IMR-90 (cell line): ENCODE measurements around the gene RSU1. TPM values are rescaled to one million over a fixed set of nuclear protein-coding genes. Genes with fewer than 3 reads are reported as not detected.

ENCODE experiments used
- ATAC-seq: fragments of 200-7000 bp; cut with Tn5 transposase; 2 replicates; pipeline ENCODE4 v1.9.1; 2020; ENCODE audit warnings: low read depth, mild to moderate bottlenecking, moderate library complexity
- BruUV-seq: library from RNA; stranded (reverse); fragments of 400-500 nt; replicated peaks from 2 replicates; lab custom pipeline; 2021; lab: Mats Ljungman, UMichigan
- CTCF ChIA-PET: fragments of 300-600 bp; formaldehyde crosslinking; extraction: SDS; loops from one replicate; lab custom pipeline; 2021; ENCODE audit warnings: antibody characterized with exemption; lab: Yijun Ruan, JAX
- POLR2A ChIA-PET: fragments of 300-600 bp; sonication (Branson Sonifier 250); formaldehyde crosslinking; loops from one replicate; lab custom pipeline; 2022; ENCODE audit warnings: antibody characterized with exemption; ENCODE audit not compliant: unreplicated experiment; lab: Charles Lee
- DNase-seq: peaks from one replicate; pipeline ENCODE4 v3.0.0; 2013
- H2AFZ ChIP-seq: replicated peaks from 2 replicates; pipeline ENCODE3; 2013; ENCODE audit warnings: low read length, mild to moderate bottlenecking; ENCODE audit not compliant: poor library complexity
- H2AK5ac ChIP-seq: 2 replicates; pipeline ENCODE4 v1.6.1; 2013; ENCODE audit warnings: low read depth, low read length, inconsistent platforms
- H2AK9ac ChIP-seq: replicated peaks from 2 replicates; pipeline ENCODE3; 2013; ENCODE audit warnings: mild to moderate bottlenecking, low read depth, low read length, moderate library complexity; ENCODE audit not compliant: poor library complexity
- H2BK120ac ChIP-seq: 2 replicates; pipeline ENCODE4 v1.6.1; 2013; ENCODE audit warnings: low read depth, low read length, inconsistent platforms
- H2BK15ac ChIP-seq: 3 replicates; pipeline ENCODE4 v1.6.1; 2013; ENCODE audit warnings: low read depth, low read length, inconsistent platforms
- H2BK20ac ChIP-seq: 2 replicates; pipeline ENCODE4 v1.6.1; 2013; ENCODE audit warnings: low read depth, mild to moderate bottlenecking, inconsistent platforms, low read length, moderate library complexity
- H2BK5ac ChIP-seq: 2 replicates; pipeline ENCODE4 v1.6.1; 2013; ENCODE audit warnings: mild to moderate bottlenecking, low read depth, low read length, inconsistent platforms; ENCODE audit not compliant: poor library complexity, severe bottlenecking
- H3K14ac ChIP-seq: replicated peaks from 2 replicates; pipeline ENCODE4 v1.6.1; 2013; ENCODE audit warnings: low read depth, low read length, inconsistent platforms
- H3K18ac ChIP-seq: 2 replicates; pipeline ENCODE4 v1.6.1; 2013; ENCODE audit warnings: low read depth, low read length, control low read depth
- H3K23ac ChIP-seq: 2 replicates; pipeline ENCODE4 v1.6.1; 2013; ENCODE audit warnings: low read depth, low read length, inconsistent platforms
- H3K27ac ChIP-seq: 2 replicates; pipeline ENCODE4 v1.5.1; 2013; ENCODE audit warnings: mild to moderate bottlenecking, control low read depth, low read length; ENCODE audit not compliant: insufficient read depth
- H3K27me3 ChIP-seq: 2 replicates; pipeline ENCODE4 v1.6.1; 2013; ENCODE audit warnings: low read length; ENCODE audit not compliant: control insufficient read depth, insufficient read depth
- H3K36me3 ChIP-seq: 2 replicates; pipeline ENCODE4 v1.6.1; 2013; ENCODE audit warnings: low read length, mixed read lengths; ENCODE audit not compliant: control insufficient read depth, insufficient read depth
- H3K4ac ChIP-seq: 2 replicates; pipeline ENCODE4 v1.6.1; 2013; ENCODE audit warnings: low read depth, low read length, inconsistent platforms
- H3K4me1 ChIP-seq: 2 replicates; pipeline ENCODE4 v1.6.1; 2013; ENCODE audit warnings: low read length, mixed read lengths; ENCODE audit not compliant: control insufficient read depth, insufficient read depth
- H3K4me2 ChIP-seq: 2 replicates; pipeline ENCODE4 v1.6.1; 2013; ENCODE audit warnings: low read depth, mild to moderate bottlenecking, control low read depth, low read length, moderate library complexity
- H3K4me3 ChIP-seq: 2 replicates; pipeline ENCODE4 v1.5.1; 2013; ENCODE audit warnings: low read depth, mild to moderate bottlenecking, control low read depth, low read length, moderate library complexity; ENCODE audit not compliant: insufficient read depth
- H3K56ac ChIP-seq: 2 replicates; pipeline ENCODE4 v1.6.1; 2013; ENCODE audit warnings: low read length, inconsistent platforms; ENCODE audit not compliant: insufficient read depth; ENCODE audit errors: extremely low read depth
- H3K79me1 ChIP-seq, 2 experiments: 2 replicates each; pipeline ENCODE4 v1.6.1; 2013; ENCODE audit warnings: low read length in 2 of 2, inconsistent platforms in 1 of 2, low read depth in 1 of 2
- H3K9ac ChIP-seq: 2 replicates; pipeline ENCODE4 v1.6.1; 2013; ENCODE audit warnings: low read depth, low read length, control low read depth
- H3K9me1 ChIP-seq: 2 replicates; pipeline ENCODE4 v1.6.1; 2013; ENCODE audit warnings: low read length, inconsistent platforms; ENCODE audit not compliant: insufficient read depth
- H3K9me3 ChIP-seq: 2 replicates; pipeline ENCODE4 v1.6.1; 2013; ENCODE audit warnings: low read length; ENCODE audit not compliant: control insufficient read depth, insufficient read depth
- H4K20me1 ChIP-seq: 2 replicates; pipeline ENCODE4 v1.6.1; 2013; ENCODE audit warnings: low read length, inconsistent platforms; ENCODE audit not compliant: insufficient read depth
- H4K5ac ChIP-seq: 2 replicates; pipeline ENCODE4 v1.6.1; 2013; ENCODE audit warnings: mild to moderate bottlenecking, low read depth, low read length, control low read depth
- H4K8ac ChIP-seq, 2 experiments: 2 replicates each; pipeline ENCODE4 v1.6.1; 2013; ENCODE audit warnings: low read depth in 2 of 2, low read length in 2 of 2, control low read depth in 1 of 2, inconsistent platforms in 1 of 2
- H4K91ac ChIP-seq: 2 replicates; pipeline ENCODE4 v1.6.1; 2013; ENCODE audit warnings: low read depth, low read length, inconsistent platforms; ENCODE audit not compliant: insufficient read depth
- BHLHE40 ChIP-seq: fragments of 150-350 bp; IDR thresholded peaks from 2 replicates; pipeline ENCODE4 v1.6.1; 2016; ENCODE audit warnings: mild to moderate bottlenecking, low read depth, low read length
- CEBPB ChIP-seq: IDR thresholded peaks from 2 replicates; pipeline ENCODE4 v1.6.1; 2012; ENCODE audit warnings: low read depth, low read length, improper control_type of control experiment
- CTCF ChIP-seq: conservative IDR thresholded peaks from 2 replicates; pipeline ENCODE4 v1.5.1; 2012; ENCODE audit warnings: mild to moderate bottlenecking, low read depth, low read length, improper control_type of control experiment
- FOS ChIP-seq: fragments of 150-350 bp; IDR thresholded peaks from 2 replicates; pipeline ENCODE4 v1.6.1; 2016; ENCODE audit warnings: low read depth, low read length
- MAFK ChIP-seq: IDR thresholded peaks from 2 replicates; pipeline ENCODE4 v1.6.1; 2012; ENCODE audit warnings: low read depth, low read length, improper control_type of control experiment
- MAZ ChIP-seq: IDR thresholded peaks from 2 replicates; pipeline ENCODE4 v1.6.1; 2012; ENCODE audit warnings: low read depth, mild to moderate bottlenecking, low read length, improper control_type of control experiment, moderate library complexity, borderline replicate concordance
- MXI1 ChIP-seq: IDR thresholded peaks from 2 replicates; pipeline ENCODE4 v1.6.1; 2012; ENCODE audit warnings: low read depth, mild to moderate bottlenecking, low read length, moderate library complexity, borderline replicate concordance
- NFE2L2 ChIP-seq: fragments of 150-350 bp; IDR thresholded peaks from 2 replicates; pipeline ENCODE4 v1.6.1; 2016; ENCODE audit warnings: low read depth, mild to moderate bottlenecking, low read length
- POLR2A ChIP-seq: IDR thresholded peaks from 2 replicates; pipeline ENCODE4 v1.6.1; 2012; ENCODE audit warnings: mild to moderate bottlenecking, low read depth, low read length
- RAD21 ChIP-seq: IDR thresholded peaks from 2 replicates; pipeline ENCODE4 v1.6.1; 2012; ENCODE audit warnings: low read length, improper control_type of control experiment
- SMC3 ChIP-seq: fragments of 150-350 bp; IDR thresholded peaks from 2 replicates; pipeline ENCODE4 v1.6.1; 2016; ENCODE audit warnings: low read depth, mild to moderate bottlenecking, antibody characterized with exemption, low read length, moderate library complexity
- USF2 ChIP-seq: fragments of 150-350 bp; IDR thresholded peaks from 2 replicates; pipeline ENCODE4 v1.6.1; 2017; ENCODE audit warnings: mild to moderate bottlenecking, antibody characterized with exemption, low read length, low read depth
- WGBS, 2 experiments: methylation state at CpG; one replicate each; pipeline versions ENCODE4 v1.1.5 to v1.1.7; 2013; ENCODE audit warnings: missing lambda C conversion rate in 2 of 2; ENCODE audit not compliant: insufficient read length in 1 of 2; ENCODE audit errors: extremely low coverage in 2 of 2; 5-methylcytosine and 5-hydroxymethylcytosine counted together
- dilution Hi-C: fragments of 300-500 bp; cut with HindIII; formaldehyde crosslinking; loops from one replicate; pipeline ENCODE4 v1.14.3; 2018; ENCODE audit warnings: low sequenced_read_pairs; ENCODE audit not compliant: unreplicated experiment
- in situ Hi-C: fragments of 300-500 bp; cut with MboI; formaldehyde crosslinking; loops from 3 replicates; pipeline ENCODE4 v1.14.3; 2019; ENCODE audit warnings: low sequenced_read_pairs, inconsistent platforms, mixed read lengths
- intact Hi-C: fragments of 100-400 bp; cut with micrococcal nuclease; formaldehyde crosslinking; loops from 2 replicates; pipeline ENCODE4 v1.10.0; 2022
- polyA plus RNA-seq, 3 experiments: library from polyadenylated mRNA; depleted of rRNA; stranded (reverse); fragments of >200 nt; gene quantifications; 2 replicates each; pipeline ENCODE4 v1.2.3, GENCODE V29; 2012; ENCODE audit warnings: low replicate concordance in 1 of 3
- total RNA-seq: library from RNA; depleted of rRNA; stranded (reverse); fragments of >200 nt; gene quantifications from 2 replicates; pipeline ENCODE4 v1.2.3, GENCODE V29; 2012

RSU1 gene
- total and polyA plus RNA-seq, 2 of the 4 experiments (the other 2 are of a cell fraction), result 134 to 148 TPM

GRCh38 chr10:16789261-16789660 lies 28.0 kb downstream of the RSU1 start:
- 0 out of 2 replicates have a peak, but pooled peaks cover 1% of the 10 kb centered on the region for H3K4me1 ChIP-seq
- no peak overlapping the region for H2BK120ac ChIP-seq
- DNase-seq (no peak), ATAC-seq (no peak)
- H3K4me3 ChIP-seq, result no peak overlapping the region
- peaks cover 11% of the 10 kb centered on the region; the same call in 1 of the 2 replicates for H3K9me1 ChIP-seq
- no peak overlapping the region for H3K9ac ChIP-seq
- ChIA-PET CTCF (no interaction called here), POLR2A (no interaction called here)
- H3K23ac ChIP-seq, result no peak overlapping the region
- H2AK5ac ChIP-seq, result no peak overlapping the region
- H4K20me1 ChIP-seq, result peaks cover 29% of the 10 kb centered on the region
- H3K18ac ChIP-seq, result no peak overlapping the region
- H2BK5ac ChIP-seq, result no peak overlapping the region
- no TSS peak for BruUV-seq
- no peak overlapping the region for H2BK15ac ChIP-seq
- H3K79me1 ChIP-seq, result peaks cover 35 to 75% of the 10 kb centered on the region in 2 experiments
- no peak overlapping the region for H3K4ac ChIP-seq
- H4K8ac ChIP-seq, result no peak overlapping the region
- H3K56ac ChIP-seq, result no peak overlapping the region
- in situ Hi-C loops, result no loop called here
- H3K27me3 ChIP-seq, result no peaks in the 10 kb centered on the region
- intact Hi-C loops, result no loop called here
- H3K27ac ChIP-seq, result no peak overlapping the region
- dilution Hi-C loops, result no loop called here
- no peak overlapping the region for H2AK9ac ChIP-seq
- H2BK20ac ChIP-seq, result no peak overlapping the region
- H3K14ac ChIP-seq, result no peak overlapping the region
- H3K4me2 ChIP-seq, result no peak overlapping the region
- H3K36me3 ChIP-seq, result peaks cover 1% of the 10 kb centered on the region; the same call in 1 of the 2 replicates
- H3K9me3 ChIP-seq, result no peaks in the 10 kb centered on the region
- H2AFZ ChIP-seq, result no peak overlapping the region
- no peak overlapping the region for H4K91ac ChIP-seq
- TF ChIP-seq POLR2A (no peak), SMC3 (no peak), MXI1 (no peak), FOS (no peak), BHLHE40 (no peak), USF2 (no peak), RAD21 (no peak), CEBPB (no peak), MAZ (no peak), NFE2L2 (no peak), MAFK (no peak), CTCF (no peak)
- H4K5ac ChIP-seq, result no peak overlapping the region
- 87% methylated on average over 3 of the region's 7 CpGs; no CpG with 5 or more reads in 1 of the 2 experiments for WGBS, 2 experiments
